COR-L47 (cell line): ENCODE results near the gene AMDHD2.
A peak's percentile ranks its signal among the peaks of the same experiment; 100 is the strongest.
"Not testable (repeated sequence)": the region's sequence is repeated elsewhere in the genome, so short reads cannot be mapped to it uniquely, and the experiment has no call there.

Source experiments
- DNase-seq: peaks from one replicate; lab custom pipeline; 2025; lab: John Stamatoyannopoulos, UW

Gene AMDHD2, protein sequence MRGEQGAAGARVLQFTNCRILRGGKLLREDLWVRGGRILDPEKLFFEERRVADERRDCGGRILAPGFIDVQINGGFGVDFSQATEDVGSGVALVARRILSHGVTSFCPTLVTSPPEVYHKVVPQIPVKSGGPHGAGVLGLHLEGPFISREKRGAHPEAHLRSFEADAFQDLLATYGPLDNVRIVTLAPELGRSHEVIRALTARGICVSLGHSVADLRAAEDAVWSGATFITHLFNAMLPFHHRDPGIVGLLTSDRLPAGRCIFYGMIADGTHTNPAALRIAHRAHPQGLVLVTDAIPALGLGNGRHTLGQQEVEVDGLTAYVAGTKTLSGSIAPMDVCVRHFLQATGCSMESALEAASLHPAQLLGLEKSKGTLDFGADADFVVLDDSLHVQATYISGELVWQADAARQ

GRCh38 chr16:2520097-2520783, at the start of gene AMDHD2:
AMDHD2 (plus strand) TSS chr16:2520371; CDS start chr16:2520459, 88 bp downstream.
- DNase-seq = peak; percentile 91

DNA sequence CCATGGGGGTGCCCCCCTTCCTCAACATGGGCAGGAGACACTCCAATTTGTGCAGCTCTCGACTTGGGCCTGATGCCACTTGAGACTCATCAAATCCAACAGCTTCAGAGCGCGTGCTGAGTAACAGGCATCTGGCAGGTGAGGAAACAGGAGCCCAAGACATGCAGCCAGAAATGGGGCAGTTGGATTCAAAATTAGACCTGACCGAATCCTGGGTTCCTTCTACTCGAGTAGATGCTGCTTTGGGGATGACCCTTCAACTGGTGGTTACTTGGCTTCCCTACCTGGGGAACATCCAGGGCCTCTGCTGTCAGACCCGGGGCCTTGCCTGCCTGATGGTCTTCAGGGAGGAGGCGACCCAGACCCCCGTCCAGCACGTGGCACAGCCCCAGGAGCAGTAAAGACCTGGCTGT, 49.6 kb upstream of the AMDHD2 start:
- peak; percentile 64 for DNase-seq

DNA sequence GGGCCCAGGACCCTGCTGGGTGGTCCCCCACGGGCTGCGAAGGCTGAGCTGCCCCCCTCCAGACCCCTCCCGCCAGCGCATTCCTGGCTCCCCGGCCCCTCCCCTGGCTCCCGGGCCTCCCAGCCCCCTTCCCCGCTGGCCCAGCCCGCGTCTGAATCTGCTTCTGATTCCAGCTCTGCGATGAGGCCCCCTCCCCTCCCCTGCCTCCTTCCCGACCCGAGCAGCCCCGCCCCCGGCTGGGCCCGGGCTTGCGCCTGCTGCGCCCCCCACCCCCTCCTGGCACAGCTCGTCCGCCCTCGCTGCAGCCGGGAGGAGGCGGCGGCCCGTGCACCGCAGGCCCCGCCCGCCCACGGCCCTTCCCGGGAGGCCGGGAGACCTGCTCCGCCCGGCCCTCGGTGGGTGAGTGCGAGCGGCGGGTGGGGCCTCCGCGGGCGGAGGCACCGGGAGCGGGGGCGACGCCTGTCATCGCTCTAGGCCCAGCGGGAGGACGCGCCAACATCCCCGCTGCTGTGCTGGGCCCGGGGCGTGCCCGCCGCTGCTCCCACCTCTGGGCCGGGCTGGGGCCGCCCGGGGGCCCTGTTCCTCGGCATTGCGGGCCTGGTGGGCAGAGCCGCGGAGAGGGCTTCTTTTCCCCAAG, 49.0 kb upstream of the AMDHD2 start, which contains the start of gene NTN3:
NTN3 (plus strand) TSS at position 282 of the 637 bp plus-strand sequence. CDS start 405 bp downstream, outside the sequence.
- peak; percentile 81 for DNase-seq

- no peak for DNase-seq
These were observed 48.3 kb upstream of the AMDHD2 start for GRCh38 chr16:2471653-2472487.

DNA sequence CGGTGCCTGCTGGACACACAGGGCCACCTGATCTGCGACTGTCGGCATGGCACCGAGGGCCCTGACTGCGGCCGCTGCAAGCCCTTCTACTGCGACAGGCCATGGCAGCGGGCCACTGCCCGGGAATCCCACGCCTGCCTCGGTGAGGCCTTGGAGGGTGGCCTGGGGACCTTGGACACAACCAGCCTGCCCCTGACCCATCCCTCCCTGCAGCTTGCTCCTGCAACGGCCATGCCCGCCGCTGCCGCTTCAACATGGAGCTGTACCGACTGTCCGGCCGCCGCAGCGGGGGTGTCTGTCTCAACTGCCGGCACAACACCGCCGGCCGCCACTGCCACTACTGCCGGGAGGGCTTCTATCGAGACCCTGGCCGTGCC, 47.7 kb upstream of the AMDHD2 start:
- no peak for DNase-seq

GRCh38 chr16:2472885-2473445, 47.2 kb upstream of the AMDHD2 start:
- no peak for DNase-seq

- peak; percentile 30 for DNase-seq
These were observed 46.7 kb upstream of the AMDHD2 start for GRCh38 chr16:2473446-2473926.

GRCh38 chr16:2473999-2474876, 45.9 kb upstream of the AMDHD2 start:
- peak; percentile 30 for DNase-seq

DNA sequence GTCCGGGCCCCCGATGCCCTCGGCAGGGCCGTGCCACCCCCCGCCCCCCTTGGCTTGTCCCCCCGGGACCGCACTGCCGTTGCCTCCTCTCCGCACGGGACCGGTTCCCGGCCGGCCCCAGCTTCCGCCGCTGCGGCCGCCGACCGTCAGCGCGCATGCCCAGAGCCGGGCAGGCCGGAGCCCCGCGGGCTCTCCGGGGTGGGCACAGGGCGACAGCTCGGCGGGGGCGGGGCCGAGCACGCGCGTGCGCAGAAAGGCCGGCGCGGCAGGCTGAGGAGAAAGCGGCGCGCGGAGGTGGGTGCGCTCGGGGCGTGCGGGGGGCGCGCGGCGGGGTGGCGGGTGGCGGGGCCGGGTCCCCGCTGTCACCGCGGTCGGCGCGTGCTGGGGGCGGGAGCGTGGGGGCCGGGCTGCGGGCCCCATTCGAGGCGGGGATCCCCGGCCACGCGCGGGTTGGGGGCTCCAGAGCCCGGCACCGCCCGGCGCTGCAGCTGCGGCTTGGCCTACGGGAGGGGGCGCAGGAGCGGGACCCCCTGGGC, 45.2 kb upstream of the AMDHD2 start, which contains the start of gene TBC1D24:
TBC1D24 (plus strand) TSS at position 251 of the 536 bp plus-strand sequence. CDS start 21,022 bp downstream, outside the sequence.
- peak; percentile 83 for DNase-seq

DNA sequence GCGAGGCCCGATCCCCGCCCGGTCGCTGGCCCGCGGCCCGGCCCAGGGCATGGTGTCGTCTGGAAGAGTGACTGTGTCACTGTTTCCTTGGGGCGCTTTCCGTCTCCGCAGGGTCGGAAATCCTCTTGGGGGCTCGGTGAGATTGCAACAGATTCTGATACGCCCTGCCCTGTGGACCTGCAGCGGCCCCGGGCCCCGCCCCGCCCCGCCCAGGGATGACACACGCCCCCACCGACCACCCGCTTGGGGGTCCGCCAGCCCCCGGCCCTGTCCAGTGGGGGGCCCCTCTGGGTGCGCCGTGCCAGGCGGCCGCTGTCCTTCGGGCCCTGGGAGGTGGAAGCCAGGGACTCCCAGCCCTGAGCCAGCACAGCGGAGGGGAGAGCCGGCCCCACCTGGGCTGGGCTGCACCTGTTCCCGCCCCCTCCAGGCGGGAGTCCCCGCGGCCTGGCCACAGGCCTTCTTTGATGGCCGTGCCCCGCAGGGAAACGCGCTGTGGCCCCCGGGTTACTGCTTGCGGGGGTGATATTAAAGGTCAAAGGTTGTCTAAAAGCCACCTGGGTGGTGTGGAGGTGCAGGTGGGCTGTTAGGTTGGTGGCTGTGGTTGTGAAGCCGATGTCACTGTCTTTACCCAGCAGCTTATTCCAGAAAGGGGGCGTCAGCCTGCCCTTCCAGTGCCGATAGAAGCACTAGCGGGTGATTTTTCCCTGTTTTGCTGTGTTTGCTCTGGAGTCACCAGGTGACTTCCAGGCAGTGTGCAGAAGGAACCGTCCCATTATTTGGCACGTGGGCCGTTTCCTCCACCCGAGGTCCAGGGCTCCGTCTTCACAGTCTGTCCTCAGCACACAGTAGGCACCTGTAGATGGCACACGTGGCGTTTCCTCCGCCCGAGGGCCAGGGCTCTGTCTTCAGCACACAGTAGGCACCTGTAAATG, 44.5 kb upstream of the AMDHD2 start:
- peak; percentile 44 for DNase-seq

DNA sequence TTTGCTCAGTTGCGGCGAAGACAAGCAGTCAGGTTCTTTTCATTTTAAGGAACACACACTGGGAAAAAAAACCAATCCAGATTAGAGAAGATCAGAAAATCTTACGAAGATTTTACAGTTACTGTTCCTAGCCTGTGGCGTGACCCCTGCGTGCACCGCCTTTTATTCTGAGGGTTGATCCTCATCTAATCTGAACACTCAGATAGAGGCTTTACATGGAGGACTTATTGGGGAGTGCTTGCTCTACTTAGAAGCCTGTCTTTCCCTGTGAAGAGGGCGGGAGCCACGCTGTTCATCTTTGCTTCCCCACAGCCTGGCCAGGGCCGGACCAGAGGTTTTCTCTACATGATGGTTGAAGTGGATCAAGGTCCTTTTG, 43.8 kb upstream of the AMDHD2 start:
- no peak for DNase-seq

DNA sequence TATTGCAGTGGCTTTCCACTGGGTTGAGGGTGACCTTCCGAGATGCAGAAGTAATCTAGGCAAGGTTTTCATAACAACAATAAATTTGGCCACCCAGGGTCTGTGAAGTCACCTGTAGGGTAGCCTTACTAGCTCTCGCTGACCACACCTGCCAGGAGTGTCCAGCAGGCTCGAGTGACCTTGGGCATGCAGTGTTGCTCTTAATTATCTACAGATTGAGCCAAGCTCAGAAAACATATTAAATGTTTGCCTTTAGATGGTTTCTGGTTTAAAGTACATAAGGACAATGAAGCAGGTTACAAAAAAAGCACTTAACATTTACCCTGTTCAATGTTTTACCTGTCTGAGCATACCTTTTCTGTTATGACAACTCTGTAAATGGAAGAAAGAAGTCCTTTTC, 43.4 kb upstream of the AMDHD2 start:
- no peak for DNase-seq

DNA sequence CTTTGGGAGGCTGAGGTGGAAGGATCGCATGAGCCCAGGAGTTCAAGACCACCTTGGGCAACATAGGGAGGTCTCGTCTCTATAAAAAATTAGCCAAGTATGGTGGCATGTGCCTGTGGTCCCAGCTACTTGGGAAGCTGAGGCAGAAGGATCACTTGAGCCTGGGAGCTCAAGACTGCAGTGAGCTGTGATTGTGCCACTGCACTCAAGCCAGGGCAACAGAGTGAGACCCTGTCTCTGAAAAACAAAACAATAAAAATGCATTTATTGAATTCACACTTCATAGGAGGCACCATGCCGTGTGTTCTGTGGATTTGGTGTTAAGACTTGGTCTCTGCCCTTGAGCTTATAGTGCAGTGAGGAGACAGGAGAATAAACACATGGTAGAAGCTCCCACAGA, 42.8 kb upstream of the AMDHD2 start:
- DNase-seq = no peak

GRCh38 chr16:2478279-2478678, 41.9 kb upstream of the AMDHD2 start:
- DNase-seq = peak; percentile 63

GRCh38 chr16:2479996-2480395, 40.2 kb upstream of the AMDHD2 start:
- not testable (repeated sequence) for DNase-seq

DNA sequence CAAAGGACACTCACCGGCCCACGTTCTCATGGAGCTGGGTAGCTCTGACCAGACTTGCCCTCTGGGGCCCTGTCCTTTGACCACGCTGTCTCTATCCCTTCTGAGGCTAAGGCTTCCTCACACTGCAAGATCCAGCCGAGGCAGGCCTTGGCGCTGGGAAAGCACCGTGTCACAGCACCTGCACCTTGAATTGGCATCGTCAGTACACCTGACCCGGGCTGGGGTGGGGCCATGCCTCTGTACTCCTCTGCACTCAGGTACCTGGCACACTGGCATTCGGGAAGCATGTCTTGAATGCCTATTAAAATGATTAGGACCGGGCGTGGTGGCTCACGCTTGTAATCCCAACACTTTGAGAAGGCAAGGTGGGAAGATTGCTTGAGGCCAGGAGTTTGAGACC, 39.2 kb upstream of the AMDHD2 start:
- DNase-seq = no peak

DNA sequence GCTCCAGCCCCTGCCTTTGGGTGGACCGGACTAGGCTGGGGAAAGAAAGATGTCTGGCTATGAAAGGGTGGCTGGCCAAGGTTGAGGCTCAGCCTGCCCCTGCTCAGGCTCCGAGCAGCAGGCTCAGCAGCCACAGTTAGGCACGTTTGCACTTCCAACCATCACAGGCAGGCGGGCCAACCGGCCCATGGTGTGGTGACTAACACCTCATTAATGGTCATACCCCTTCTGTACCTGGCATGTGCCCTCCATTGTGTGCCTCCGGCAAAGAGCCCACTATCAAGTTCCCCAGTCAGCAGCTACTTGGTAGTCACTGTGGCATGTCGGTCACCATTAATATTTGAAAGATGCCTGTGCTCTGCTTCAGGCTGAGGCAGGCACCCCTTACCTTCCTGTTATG, 38.5 kb upstream of the AMDHD2 start:
- DNase-seq = no peak

DNA sequence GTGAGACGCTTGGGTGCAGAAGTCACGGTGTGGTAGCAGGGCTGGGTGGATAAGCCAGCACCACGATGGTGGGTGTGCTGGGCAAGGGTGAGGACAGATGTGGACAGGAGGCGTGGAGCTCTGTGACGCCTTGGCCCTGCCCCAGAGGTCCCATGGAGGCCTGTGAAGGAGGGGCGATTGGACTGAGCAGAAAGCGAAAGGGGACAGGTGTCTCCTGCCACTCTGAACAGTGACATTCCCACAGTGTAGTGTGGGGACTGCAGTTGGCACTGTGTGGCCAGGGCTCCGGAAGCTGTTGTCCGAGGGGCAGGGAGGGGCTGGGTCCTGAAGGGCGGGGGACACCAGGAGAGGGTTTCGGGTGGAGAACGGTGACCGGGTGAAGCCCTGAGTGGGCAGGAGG, 37.9 kb upstream of the AMDHD2 start:
- DNase-seq = no peak
